ENCODE data around the gene LAMC3.
"Not testable (repeated sequence)": the region's sequence is repeated elsewhere in the genome, so short reads cannot be mapped to it uniquely, and the experiment has no call there.

Gene LAMC3

DNA sequence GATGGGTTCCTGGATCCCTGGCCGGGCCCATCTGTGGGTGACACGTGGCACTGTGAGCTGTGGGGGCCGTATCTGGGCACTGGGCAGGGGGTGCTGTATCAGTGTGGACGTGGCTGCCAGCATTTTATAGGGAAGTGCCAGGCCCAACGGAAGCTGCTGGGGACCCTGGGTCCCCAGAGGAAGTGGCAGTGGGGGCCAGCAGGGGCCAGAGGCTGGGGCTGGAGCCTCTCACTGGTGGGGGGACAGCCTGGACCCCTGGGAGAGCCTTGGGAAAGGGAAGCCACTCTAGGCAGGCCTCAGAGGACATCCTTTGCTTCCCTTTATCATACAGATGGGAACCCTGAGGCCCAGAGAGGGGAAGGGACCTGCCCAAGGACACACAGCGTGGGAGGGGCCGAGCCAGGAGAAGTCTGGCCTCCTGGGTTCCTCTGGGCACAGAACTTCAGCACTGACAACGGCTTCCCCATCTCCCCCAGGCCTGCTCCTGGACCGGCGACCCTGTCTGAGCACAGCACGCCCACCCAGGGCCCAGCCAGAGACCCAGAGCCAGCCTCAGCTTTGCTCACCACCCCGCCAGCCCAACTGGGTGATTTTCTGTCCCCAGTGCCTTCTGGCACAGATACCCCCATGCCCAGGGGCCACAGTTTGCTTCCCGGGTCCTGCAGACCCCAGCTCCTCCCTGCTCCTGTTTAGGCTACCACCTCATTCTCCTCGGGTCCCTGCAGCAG is 15.5 kb upstream of the LAMC3 start:
- Mint-ChIP-seq H3K27ac (no peak overlapping the region), H3K4me1 (ENCODE audit: low read depth) (peaks cover 7% of the 10 kb centered on the region)

GRCh38 chr9:130994135-130995085 is 14.6 kb upstream of the LAMC3 start:
- peaks cover 3% of the 10 kb centered on the region for H3K27me3 Mint-ChIP-seq
- H3K36me3 Mint-ChIP-seq, result no peaks in the 10 kb centered on the region
- H3K4me3 Mint-ChIP-seq, result no peak overlapping the region
- no peak overlapping the region for H3K27ac Mint-ChIP-seq
- no peaks in the 10 kb centered on the region for H3K9me3 Mint-ChIP-seq (ENCODE audit: low read depth)
- H3K4me1 Mint-ChIP-seq (ENCODE audit: low read depth), result peaks cover 7% of the 10 kb centered on the region

More for the DNA sequence above, 15.5 kb upstream of the LAMC3 start:
- H3K36me3 Mint-ChIP-seq, result no peaks in the 10 kb centered on the region
- no peaks in the 10 kb centered on the region for H3K27me3 Mint-ChIP-seq
- H3K9me3 Mint-ChIP-seq (ENCODE audit: low read depth), result no peaks in the 10 kb centered on the region
- H3K4me3 Mint-ChIP-seq, result no peak overlapping the region

DNA sequence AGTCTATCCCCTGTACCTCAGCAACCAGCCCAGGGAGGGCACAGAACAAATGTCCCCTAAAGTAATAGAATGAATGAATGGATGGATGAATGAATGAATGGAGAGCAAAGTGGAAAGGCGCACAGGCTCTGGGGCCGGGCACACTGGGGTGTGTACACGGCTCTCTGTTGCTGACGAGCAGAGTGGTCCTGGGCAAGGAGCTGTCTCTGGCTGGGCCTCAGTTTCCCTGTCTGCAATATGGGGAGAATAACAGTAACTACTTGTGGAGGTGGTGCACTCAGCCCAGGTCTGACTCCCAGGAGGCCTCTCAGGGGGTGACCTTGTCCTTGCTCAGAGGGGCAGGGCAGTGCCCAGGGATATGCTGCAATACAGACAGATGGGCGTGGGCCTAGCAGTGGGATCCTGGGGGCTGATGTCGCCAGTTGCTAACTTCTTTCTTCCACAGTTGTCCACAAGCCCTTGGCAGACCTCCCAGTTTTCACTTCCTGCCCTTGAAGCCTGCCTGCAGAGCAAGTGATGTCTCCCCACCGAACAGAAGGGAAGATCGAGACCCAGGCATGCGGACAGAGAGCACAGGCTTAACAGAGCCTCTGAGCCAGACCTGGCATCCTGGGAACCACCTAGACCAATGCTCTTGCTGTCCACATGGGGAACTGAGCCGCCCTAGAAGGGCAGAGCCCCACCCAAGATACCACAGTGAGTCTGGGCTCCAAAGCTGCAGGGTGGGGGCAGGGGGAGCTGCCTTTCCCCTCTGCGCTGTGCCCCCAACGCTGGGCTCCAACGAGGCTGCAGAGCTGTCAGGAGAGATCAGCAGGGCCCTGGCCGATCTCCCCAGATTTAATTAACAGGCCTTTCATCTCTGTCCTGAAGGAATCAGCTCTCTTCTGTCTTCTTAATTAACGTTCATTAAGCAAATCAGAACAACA is 13.6 kb upstream of the LAMC3 start:
- Mint-ChIP-seq H3K9me3 (ENCODE audit: low read depth) (no peaks in the 10 kb centered on the region), H3K4me1 (ENCODE audit: low read depth) (peaks cover 7% of the 10 kb centered on the region), H3K27ac (no peak overlapping the region), H3K27me3 (peaks cover 5% of the 10 kb centered on the region), H3K36me3 (no peaks in the 10 kb centered on the region), H3K4me3 (no peak overlapping the region)

- Mint-ChIP-seq H3K4me3 (no peak overlapping the region), H3K27me3 (peaks cover 5% of the 10 kb centered on the region), H3K36me3 (no peaks in the 10 kb centered on the region), H3K4me1 (ENCODE audit: low read depth) (peaks cover 7% of the 10 kb centered on the region), H3K9me3 (ENCODE audit: low read depth) (no peaks in the 10 kb centered on the region), H3K27ac (no peak overlapping the region)
Measured at GRCh38 chr9:130996205-130996604, 12.8 kb upstream of the LAMC3 start.

DNA sequence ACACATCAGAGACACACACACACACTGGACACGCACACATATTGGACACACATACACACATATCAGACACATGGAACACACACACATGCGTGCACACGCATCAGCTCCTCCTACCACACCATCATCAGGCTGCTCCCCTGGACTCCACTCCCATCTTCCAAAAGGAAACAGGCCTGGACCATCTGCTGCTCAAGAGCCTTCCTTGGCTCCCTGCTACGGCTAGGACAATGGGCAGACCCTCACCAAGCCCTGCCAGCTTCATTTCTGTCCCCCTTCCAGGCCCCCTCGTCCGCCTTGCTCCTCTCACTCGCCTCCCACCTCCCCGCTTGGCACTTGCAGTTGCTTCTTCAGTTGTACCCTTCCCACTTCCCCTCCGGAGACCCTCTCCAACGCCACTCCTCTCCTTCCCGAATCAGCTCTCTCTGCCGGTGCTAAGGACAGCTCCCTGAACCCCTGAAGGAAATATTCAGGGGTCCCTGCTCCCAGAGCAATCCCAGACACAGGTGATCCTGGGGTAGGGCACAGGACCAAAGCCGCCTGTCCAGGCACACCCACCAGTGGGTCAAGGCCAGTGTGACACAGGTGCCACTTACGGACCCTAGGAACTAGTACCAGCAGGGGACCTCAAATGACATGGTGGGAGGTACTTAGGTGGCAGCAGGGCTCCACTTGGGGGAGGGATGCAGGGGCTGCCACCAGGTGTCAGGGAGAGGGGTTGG is 12.1 kb upstream of the LAMC3 start:
- peaks cover 7% of the 10 kb centered on the region for H3K4me1 Mint-ChIP-seq (ENCODE audit: low read depth)
- H3K36me3 Mint-ChIP-seq, result no peaks in the 10 kb centered on the region
- H3K9me3 Mint-ChIP-seq (ENCODE audit: low read depth), result no peaks in the 10 kb centered on the region
- H3K4me3 Mint-ChIP-seq, result no peak overlapping the region
- peaks cover 5% of the 10 kb centered on the region for H3K27me3 Mint-ChIP-seq
- H3K27ac Mint-ChIP-seq, result no peak overlapping the region

- Mint-ChIP-seq H3K36me3 (no peaks in the 10 kb centered on the region), H3K27ac (no peak overlapping the region), H3K27me3 (peaks cover 5% of the 10 kb centered on the region), H3K4me3 (no peak overlapping the region), H3K9me3 (ENCODE audit: low read depth) (no peaks in the 10 kb centered on the region), H3K4me1 (ENCODE audit: low read depth) (peaks cover 7% of the 10 kb centered on the region)
Measured at GRCh38 chr9:130997395-130997684, 11.6 kb upstream of the LAMC3 start.

GRCh38 chr9:130997925-130998596 is 10.9 kb upstream of the LAMC3 start:
- Mint-ChIP-seq H3K36me3 (no peaks in the 10 kb centered on the region), H3K9me3 (ENCODE audit: low read depth) (no peaks in the 10 kb centered on the region), H3K27ac (no peak overlapping the region), H3K4me3 (no peak overlapping the region), H3K4me1 (ENCODE audit: low read depth) (peaks cover 7% of the 10 kb centered on the region), H3K27me3 (peaks cover 5% of the 10 kb centered on the region)

GRCh38 chr9:130998597-130999244 is 10.3 kb upstream of the LAMC3 start:
- no peaks in the 10 kb centered on the region for H3K9me3 Mint-ChIP-seq (ENCODE audit: low read depth)
- peaks cover 7% of the 10 kb centered on the region for H3K4me1 Mint-ChIP-seq (ENCODE audit: low read depth)
- H3K27ac Mint-ChIP-seq, result no peak overlapping the region
- no peak overlapping the region for H3K4me3 Mint-ChIP-seq
- peaks cover 5% of the 10 kb centered on the region for H3K27me3 Mint-ChIP-seq
- H3K36me3 Mint-ChIP-seq, result no peaks in the 10 kb centered on the region

GRCh38 chr9:130999245-130999623 is 9.7 kb upstream of the LAMC3 start:
- no peak overlapping the region for H3K27ac Mint-ChIP-seq
- no peaks in the 10 kb centered on the region for H3K36me3 Mint-ChIP-seq
- no peaks in the 10 kb centered on the region for H3K9me3 Mint-ChIP-seq (ENCODE audit: low read depth)
- H3K4me1 Mint-ChIP-seq (ENCODE audit: low read depth), result peaks cover 7% of the 10 kb centered on the region
- H3K4me3 Mint-ChIP-seq, result no peak overlapping the region
- H3K27me3 Mint-ChIP-seq, result peaks cover 5% of the 10 kb centered on the region

GRCh38 chr9:131000526-131000925 is 8.4 kb upstream of the LAMC3 start:
- not testable (repeated sequence) for H3K4me1 Mint-ChIP-seq (ENCODE audit: low read depth); H3K4me3 Mint-ChIP-seq; H3K9me3 Mint-ChIP-seq (ENCODE audit: low read depth); H3K27me3 Mint-ChIP-seq; H3K36me3 Mint-ChIP-seq; H3K27ac Mint-ChIP-seq

GRCh38 chr9:131001021-131001420 is 8.0 kb upstream of the LAMC3 start:
- Mint-ChIP-seq H3K9me3 (ENCODE audit: low read depth) (no peaks in the 10 kb centered on the region), H3K27me3 (peaks cover 7% of the 10 kb centered on the region), H3K4me3 (no peak overlapping the region), H3K4me1 (ENCODE audit: low read depth) (no peaks in the 10 kb centered on the region), H3K36me3 (no peaks in the 10 kb centered on the region), H3K27ac (no peak overlapping the region)

DNA sequence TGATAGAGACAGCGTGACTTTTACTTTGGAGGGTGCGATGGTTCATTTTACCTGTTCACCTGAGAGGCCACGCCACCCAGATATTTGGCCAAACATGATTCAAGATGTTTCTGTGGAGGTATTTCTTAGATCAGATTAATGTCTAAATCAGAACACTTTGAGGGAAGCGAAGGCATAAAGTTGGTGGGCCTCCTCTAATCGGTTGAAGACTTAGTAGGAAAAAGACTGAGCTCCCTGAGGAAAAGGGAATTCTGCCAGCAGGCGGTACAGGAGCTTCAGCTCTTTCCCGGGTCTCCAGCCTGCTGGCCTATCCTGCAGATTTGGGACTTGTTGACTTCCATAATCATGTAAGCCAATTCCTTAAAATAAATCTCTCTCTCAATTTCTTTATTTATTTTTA is 7.0 kb upstream of the LAMC3 start:
- H3K27ac Mint-ChIP-seq, result no peak overlapping the region
- no peak overlapping the region for H3K4me3 Mint-ChIP-seq
- no peaks in the 10 kb centered on the region for H3K36me3 Mint-ChIP-seq
- no peaks in the 10 kb centered on the region for H3K9me3 Mint-ChIP-seq (ENCODE audit: low read depth)
- peaks cover 8% of the 10 kb centered on the region for H3K27me3 Mint-ChIP-seq
- no peaks in the 10 kb centered on the region for H3K4me1 Mint-ChIP-seq (ENCODE audit: low read depth)

DNA sequence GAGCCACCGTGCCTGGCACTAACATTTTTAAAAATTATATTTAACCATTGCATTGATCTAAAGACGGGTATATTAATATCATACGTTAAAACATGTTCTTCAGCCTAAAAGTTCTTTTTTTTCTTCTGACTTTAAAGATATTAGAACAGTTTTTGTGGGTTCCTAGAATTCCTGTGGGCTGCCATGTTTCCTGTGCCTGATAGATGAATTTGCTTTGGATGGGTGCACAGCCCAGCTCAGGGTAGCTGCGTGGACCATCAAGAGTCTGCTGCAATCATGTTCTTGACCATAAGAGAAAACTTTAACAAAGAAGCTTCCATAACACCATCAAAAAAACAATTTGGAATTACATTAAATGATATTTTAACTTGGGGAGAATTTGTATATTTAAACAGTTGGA is 2.4 kb upstream of the LAMC3 start:
- Mint-ChIP-seq H3K36me3 (no peaks in the 10 kb centered on the region), H3K4me1 (ENCODE audit: low read depth) (peaks cover 3% of the 10 kb centered on the region), H3K27ac (no peak overlapping the region), H3K4me3 (no peak overlapping the region), H3K27me3 (peaks cover 11% of the 10 kb centered on the region), H3K9me3 (ENCODE audit: low read depth) (no peaks in the 10 kb centered on the region)

Measured in activated naive CD8-positive, alpha-beta T cell (primary cell).